Activated CD8-positive, alpha-beta T cell treated with anti-CD3 and anti-CD28 coated beads, Interleukin-2, amount 10 ng/mL, durations not matched to agents 7 days and 5 days (primary cell): ENCODE results near the gene SMIM44. TPM values are rescaled to one million over a fixed set of nuclear protein-coding genes. Genes with fewer than 3 reads are reported as not detected.
"Not testable (repeated sequence)": the region's sequence is repeated elsewhere in the genome, so short reads cannot be mapped to it uniquely, and the experiment has no call there.

Experiments
- ATAC-seq: fragments of 150-1000 bp; cut with Tn5 transposase; one replicate; pipeline ENCODE4 v1.10.0; 2021; ENCODE audit warnings: moderate library complexity
- CTCF ChIA-PET: fragments of 350-600 bp; sonication (Branson Sonifier 250); formaldehyde crosslinking; loops from one replicate; lab custom pipeline; 2021; ENCODE audit warnings: antibody characterized with exemption; lab: Charles Lee
- POLR2A ChIA-PET: fragments of 350-600 bp; sonication (Branson Sonifier 250); formaldehyde crosslinking; loops from one replicate; lab custom pipeline; 2021; ENCODE audit warnings: antibody characterized with exemption; lab: Charles Lee
- DNase-seq: peaks from one replicate; pipeline ENCODE4 v3.0.0-alpha.2; 2020
- H3K27ac Mint-ChIP-seq: one replicate; pipeline ENCODE4 v1.8.0; 2021; ENCODE audit warnings: mild to moderate bottlenecking, mixed read lengths
- H3K27me3 Mint-ChIP-seq: one replicate; pipeline ENCODE4 v1.8.0; 2021; ENCODE audit warnings: low read depth, mixed read lengths
- H3K36me3 Mint-ChIP-seq: one replicate; pipeline ENCODE4 v1.8.0; 2021; ENCODE audit warnings: low read depth, mixed read lengths
- H3K4me1 Mint-ChIP-seq: one replicate; pipeline ENCODE4 v1.8.0; 2021; ENCODE audit warnings: low read depth, mixed read lengths
- H3K4me3 Mint-ChIP-seq: one replicate; pipeline ENCODE4 v1.8.0; 2021; ENCODE audit warnings: mild to moderate bottlenecking, mixed read lengths
- H3K9me3 Mint-ChIP-seq: one replicate; pipeline ENCODE4 v1.8.0; 2022; ENCODE audit warnings: mixed read lengths; ENCODE audit not compliant: insufficient read depth
- total RNA-seq, 2 experiments: library from RNA; stranded (reverse); gene quantifications; one replicate each; pipeline ENCODE4 v1.2.3, GENCODE V29; 2021

SMIM44 gene
- total RNA-seq, 2 experiments from 2014 or later: not detected

DNA sequence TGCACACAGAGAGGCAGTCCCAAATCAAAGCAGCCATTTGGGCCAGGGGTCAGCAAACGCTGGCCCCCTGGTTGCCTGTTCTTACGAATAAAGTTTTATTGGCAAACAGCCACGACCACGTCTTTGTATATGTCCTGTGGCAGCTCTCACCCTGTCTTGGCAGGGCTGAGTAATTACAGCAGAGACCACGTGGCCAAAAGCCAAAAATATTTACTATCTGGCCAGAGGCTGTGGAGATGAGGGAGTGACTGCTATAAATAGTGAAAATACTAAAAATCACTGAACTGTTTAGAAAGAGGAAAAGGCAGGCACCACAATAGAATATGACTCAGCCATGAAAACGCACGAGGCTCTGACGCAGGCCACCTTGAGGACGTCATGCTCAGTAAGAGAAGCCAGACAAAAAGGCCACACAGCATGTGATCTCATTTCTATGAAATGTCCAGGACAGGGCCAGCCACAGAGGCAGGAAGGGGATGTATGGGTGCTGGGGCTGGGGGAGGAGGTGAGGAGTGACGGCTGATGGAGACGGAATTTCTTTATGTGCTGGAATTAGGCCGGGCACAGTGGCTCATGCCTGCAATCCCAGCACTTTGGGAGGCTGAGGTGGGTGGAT, 32.3 kb downstream of the SMIM44 start:
- Mint-ChIP-seq H3K36me3 (peaks cover 2% of the 10 kb centered on the region), H3K27ac (peak overlapping the region; percentile 26), H3K27me3 (no peaks in the 10 kb centered on the region), H3K4me1 (peaks cover 5% of the 10 kb centered on the region), H3K9me3 (no peaks in the 10 kb centered on the region), H3K4me3 (no peak overlapping the region)
- DNase-seq: no peak
- ATAC-seq: no peak
- POLR2A ChIA-PET: no interaction called here
- CTCF ChIA-PET: no interaction called here

- DNase-seq (no peak), ATAC-seq (no peak)
- peaks cover 2% of the 10 kb centered on the region for H3K36me3 Mint-ChIP-seq
- H3K27me3 Mint-ChIP-seq: no peaks in the 10 kb centered on the region
- H3K27ac Mint-ChIP-seq: no peak overlapping the region
- H3K4me1 Mint-ChIP-seq: peaks cover 14% of the 10 kb centered on the region
- POLR2A ChIA-PET: no interaction called here
- CTCF ChIA-PET: no interaction called here
- no peak overlapping the region for H3K4me3 Mint-ChIP-seq
- H3K9me3 Mint-ChIP-seq: no peaks in the 10 kb centered on the region
Measured at GRCh38 chr19:3448616-3449334, 34.5 kb downstream of the SMIM44 start.

GRCh38 chr19:3446657-3447056, 36.6 kb downstream of the SMIM44 start:
- H3K27me3 Mint-ChIP-seq, H3K36me3 Mint-ChIP-seq, ATAC-seq, H3K9me3 Mint-ChIP-seq, H3K27ac Mint-ChIP-seq, CTCF ChIA-PET, H3K4me3 Mint-ChIP-seq, DNase-seq: not testable (repeated sequence)
- peaks cover 15% of the 10 kb centered on the region for H3K4me1 Mint-ChIP-seq
- POLR2A ChIA-PET: interaction anchor here (0.6 kb wide), 1 partner anchor 1382 kb away, joined by 4 read pairs; no protein-coding TSS in a partner anchor

GRCh38 chr19:3444695-3445234, 38.5 kb downstream of the SMIM44 start:
- H3K9me3 Mint-ChIP-seq: no peaks in the 10 kb centered on the region
- H3K4me1 Mint-ChIP-seq: peaks cover 10% of the 10 kb centered on the region
- H3K27me3 Mint-ChIP-seq: no peaks in the 10 kb centered on the region
- ChIA-PET POLR2A (no interaction called here), CTCF (interaction anchor here (0.9 to 1.5 kb wide), 2 partner anchors 15 to 16 kb away, joined by 3 read pairs; no protein-coding TSS in a partner anchor)
- no peak overlapping the region for H3K27ac Mint-ChIP-seq
- H3K4me3 Mint-ChIP-seq: no peak overlapping the region
- no peaks in the 10 kb centered on the region for H3K36me3 Mint-ChIP-seq
- DNase-seq (no peak), ATAC-seq (no peak)

DNA sequence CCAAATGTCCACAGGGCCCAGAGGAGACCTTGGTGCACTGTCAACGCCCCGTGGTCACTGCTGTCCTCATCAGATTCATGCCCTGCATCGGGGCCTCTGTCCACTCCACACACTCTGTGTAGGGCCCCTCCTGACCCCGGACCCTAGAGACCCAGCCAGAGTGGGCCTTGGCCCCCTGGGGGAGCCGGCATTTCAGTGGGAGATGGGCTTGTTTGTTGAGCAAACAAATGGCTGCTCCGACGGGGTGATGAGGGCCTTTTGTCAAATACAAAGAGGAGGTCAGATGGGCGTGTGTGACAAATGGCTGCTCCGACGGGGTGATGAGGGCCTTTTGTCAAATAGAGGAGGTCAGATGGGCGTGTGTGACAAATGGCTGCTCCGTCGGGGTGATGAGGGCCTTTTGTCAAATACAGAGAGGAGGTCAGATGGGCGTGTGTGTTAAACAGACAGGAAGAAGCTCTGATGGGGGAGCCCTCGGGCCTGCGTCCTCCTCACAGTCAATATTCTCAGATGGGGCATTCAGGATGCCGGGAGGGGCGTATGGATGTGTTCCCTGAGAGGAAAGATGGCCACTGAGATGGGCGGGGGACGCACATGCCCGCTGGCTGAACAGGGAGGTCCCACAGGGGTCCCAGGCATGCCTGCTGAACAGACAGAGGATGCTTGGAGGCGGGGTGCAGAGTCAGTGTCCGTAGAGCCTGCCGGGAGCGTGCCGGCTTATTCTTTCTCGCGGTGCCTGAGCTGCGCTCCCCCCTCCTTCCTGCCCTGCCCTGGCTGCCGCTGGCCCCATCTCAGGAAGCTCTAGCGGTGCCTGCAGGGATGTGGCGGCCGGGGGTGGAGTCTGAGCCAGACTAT, 39.2 kb downstream of the SMIM44 start:
- Mint-ChIP-seq H3K36me3 (no peaks in the 10 kb centered on the region), H3K27ac (no peak overlapping the region), H3K4me3 (no peak overlapping the region), H3K27me3 (no peaks in the 10 kb centered on the region), H3K4me1 (peaks cover 10% of the 10 kb centered on the region), H3K9me3 (no peaks in the 10 kb centered on the region)
- CTCF ChIA-PET: interaction anchor here (0.9 kb wide), 1 partner anchor 15 kb away, joined by 3 read pairs; no protein-coding TSS in a partner anchor
- no peak for DNase-seq
- POLR2A ChIA-PET: no interaction called here
- no peak for ATAC-seq

DNA sequence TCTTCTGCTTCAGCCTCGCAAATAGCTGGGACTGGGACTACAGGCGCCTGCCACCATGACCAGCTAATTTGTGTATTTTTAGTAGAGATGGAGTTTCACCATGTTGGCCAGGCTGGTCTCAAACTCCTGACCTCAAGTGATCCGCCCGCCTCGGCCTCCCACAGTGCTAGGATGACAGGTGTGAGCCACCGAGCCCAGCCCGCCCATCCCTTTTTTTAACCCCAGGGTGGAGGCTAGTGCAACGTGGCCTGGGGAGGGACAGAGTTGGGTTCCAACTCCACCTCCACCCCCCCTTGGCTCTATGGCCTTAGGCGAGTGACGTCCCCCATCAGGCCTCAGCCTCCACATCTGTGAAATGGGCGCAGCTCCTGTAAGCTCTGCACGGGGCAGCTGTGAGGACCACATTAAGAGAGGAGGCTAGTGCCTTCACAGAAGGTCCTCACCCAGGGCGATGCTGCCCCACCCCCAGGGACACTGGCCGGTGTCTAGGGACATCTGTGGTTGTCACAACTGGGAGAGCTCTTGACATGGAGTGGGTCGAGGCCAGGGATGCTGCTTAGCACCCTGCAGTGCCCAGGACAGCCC, 40.7 kb downstream of the SMIM44 start:
- no peak for ATAC-seq
- H3K9me3 Mint-ChIP-seq: no peaks in the 10 kb centered on the region
- H3K4me3 Mint-ChIP-seq: no peak overlapping the region
- H3K27ac Mint-ChIP-seq: no peak overlapping the region
- ChIA-PET POLR2A (no interaction called here), CTCF (interaction anchor here (1.3 kb wide), 1 partner anchor 137 kb away, joined by 3 read pairs; no protein-coding TSS in a partner anchor)
- peaks cover 10% of the 10 kb centered on the region for H3K4me1 Mint-ChIP-seq
- H3K27me3 Mint-ChIP-seq: no peaks in the 10 kb centered on the region
- no peak for DNase-seq
- peaks cover 2% of the 10 kb centered on the region for H3K36me3 Mint-ChIP-seq

GRCh38 chr19:3441986-3442329, 41.3 kb downstream of the SMIM44 start:
- Mint-ChIP-seq H3K27me3 (no peaks in the 10 kb centered on the region), H3K4me1 (peaks cover 10% of the 10 kb centered on the region), H3K9me3 (no peaks in the 10 kb centered on the region), H3K36me3 (peaks cover 2% of the 10 kb centered on the region), H3K27ac (no peak overlapping the region), H3K4me3 (no peak overlapping the region)
- no peak for ATAC-seq
- POLR2A ChIA-PET: no interaction called here
- CTCF ChIA-PET: interaction anchor here (1.3 kb wide), 1 partner anchor 137 kb away, joined by 3 read pairs; no protein-coding TSS in a partner anchor
- no peak for DNase-seq

DNA sequence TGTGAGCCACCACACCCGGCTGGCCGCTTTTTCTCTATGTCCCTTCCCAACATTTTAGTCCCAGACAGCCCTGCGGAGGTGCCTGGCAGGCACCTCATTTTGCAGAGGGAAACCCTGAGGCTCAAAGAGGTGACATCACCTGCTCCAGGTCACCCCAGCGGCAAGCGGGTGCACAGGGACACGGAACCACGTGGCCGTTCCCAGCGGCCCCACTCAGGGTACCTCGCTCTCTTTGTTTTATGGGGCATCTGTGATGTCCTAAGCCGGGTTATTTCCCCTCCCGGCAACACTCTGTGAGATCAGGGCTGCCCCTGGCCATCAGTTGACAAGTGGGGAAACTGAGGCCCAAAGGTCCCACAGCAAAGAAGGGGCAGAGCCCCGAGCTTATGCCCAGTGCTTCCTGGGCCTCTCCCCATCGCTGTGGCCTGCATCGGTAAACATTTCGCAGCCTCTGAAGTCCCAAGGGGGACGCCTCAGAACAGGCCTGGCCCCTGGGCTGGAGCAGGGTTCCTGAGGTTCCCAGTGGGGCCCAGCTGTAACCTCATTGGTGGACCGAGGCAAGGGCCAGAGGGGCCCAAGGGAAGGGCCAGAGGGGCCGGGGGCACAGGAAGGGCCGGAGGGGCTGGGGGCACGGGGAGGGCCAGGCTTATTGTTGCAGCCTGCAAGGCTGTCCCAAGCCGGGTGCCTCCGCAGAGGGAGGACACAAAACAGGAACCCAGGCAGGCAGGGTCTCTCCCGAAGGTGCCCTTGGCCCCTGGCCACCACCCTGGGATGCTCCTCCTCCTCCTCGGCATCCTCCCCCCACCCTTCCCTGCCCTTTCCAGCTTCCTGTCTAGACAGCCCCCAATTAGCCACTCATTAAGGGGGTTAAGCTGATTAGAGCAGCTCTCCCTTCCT, 41.9 kb downstream of the SMIM44 start:
- CTCF ChIA-PET: interaction anchor here (0.6 kb wide), 1 partner anchor 12 kb away, joined by 3 read pairs; no protein-coding TSS in a partner anchor
- Mint-ChIP-seq H3K4me3 (no peak overlapping the region), H3K36me3 (peaks cover 2% of the 10 kb centered on the region), H3K27ac (no peak overlapping the region), H3K9me3 (no peaks in the 10 kb centered on the region), H3K4me1 (peaks cover 10% of the 10 kb centered on the region), H3K27me3 (no peaks in the 10 kb centered on the region)
- DNase-seq: no peak
- no peak for ATAC-seq
- POLR2A ChIA-PET: no interaction called here

GRCh38 chr19:3440082-3440481, 43.2 kb downstream of the SMIM44 start:
- no peaks in the 10 kb centered on the region for H3K9me3 Mint-ChIP-seq
- peaks cover 16% of the 10 kb centered on the region for H3K4me1 Mint-ChIP-seq
- H3K4me3 Mint-ChIP-seq: no peak overlapping the region
- ATAC-seq (peak; percentile 30), DNase-seq (peak; percentile 61)
- ChIA-PET CTCF (interaction anchor here (0.6 to 2.7 kb wide), 4 partner anchors 9 to 135 kb away, joined by 3 to 10 read pairs (median 4); no protein-coding TSS in a partner anchor), POLR2A (no interaction called here)
- H3K27me3 Mint-ChIP-seq: no peaks in the 10 kb centered on the region
- no peak overlapping the region for H3K27ac Mint-ChIP-seq
- H3K36me3 Mint-ChIP-seq: peaks cover 5% of the 10 kb centered on the region

DNA sequence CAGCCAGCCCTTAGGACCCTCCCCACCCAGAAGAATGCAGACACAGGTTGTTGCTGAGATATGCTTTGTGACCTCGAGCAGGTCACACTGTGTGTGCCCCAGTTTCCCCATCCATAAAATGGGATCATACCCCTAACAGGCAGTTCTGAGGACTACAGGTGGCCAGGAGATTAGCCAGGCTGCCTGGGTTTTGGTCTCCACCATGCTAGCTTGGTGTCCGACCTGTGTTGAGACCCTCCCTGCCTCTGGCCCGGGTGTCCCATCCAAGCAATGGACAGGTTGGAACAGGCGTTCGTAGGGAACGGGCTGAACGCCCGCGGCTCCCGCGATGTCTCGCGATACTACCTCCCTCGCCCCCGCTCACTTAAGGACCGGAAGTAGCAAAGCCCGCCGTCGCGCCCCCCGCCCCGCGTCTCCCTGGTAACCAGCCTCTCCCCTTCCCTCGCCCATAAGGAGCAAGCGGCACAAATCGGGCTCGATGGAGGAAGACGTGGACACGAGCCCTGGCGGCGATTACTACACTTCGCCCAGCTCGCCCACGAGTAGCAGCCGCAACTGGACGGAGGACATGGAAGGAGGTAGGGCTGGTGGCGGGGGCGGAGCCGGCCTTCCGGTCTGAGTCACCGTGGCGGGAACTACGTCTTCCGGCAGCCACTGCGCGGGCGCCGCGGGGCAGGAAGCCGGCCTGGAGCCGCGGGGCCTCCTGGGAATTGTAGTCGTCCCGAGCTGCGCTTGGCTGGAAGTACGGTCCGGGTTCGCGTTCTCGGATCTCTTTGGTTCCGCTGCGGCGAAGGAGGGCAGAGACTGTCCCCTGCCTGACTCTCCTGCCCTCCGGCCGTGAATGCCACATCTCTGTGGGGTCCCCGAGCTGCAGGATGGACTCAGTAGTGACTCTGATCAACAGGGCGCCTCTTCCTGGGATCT, 48.3 kb downstream of the SMIM44 start:
- Mint-ChIP-seq H3K4me3 (peak overlapping the region; percentile 96), H3K36me3 (peaks cover 15% of the 10 kb centered on the region), H3K27me3 (no peaks in the 10 kb centered on the region), H3K27ac (peak overlapping the region; percentile 99), H3K4me1 (peaks cover 14% of the 10 kb centered on the region), H3K9me3 (no peaks in the 10 kb centered on the region)
- CTCF ChIA-PET: interaction anchor here (0.5 to 1.2 kb wide), 2 partner anchors 49 to 130 kb away, joined by 3 to 4 read pairs; no protein-coding TSS in a partner anchor
- ATAC-seq (peak; percentile 97), DNase-seq (peak; percentile 97)
- POLR2A ChIA-PET: interaction anchor here (0.6 to 0.7 kb wide), 3 partner anchors 72 to 127 kb away, joined by 3 to 5 read pairs (median 3); no protein-coding TSS in a partner anchor
